ENCODE results near the gene COPG2.

Gene COPG2

GRCh38 chr7:130485734-130486113 lies 182.8 kb downstream of the COPG2 start:
- H3K27ac ChIP-seq: no peak overlapping the region
- no peak for TF ChIP-seq CTCF (conservative IDR thresholded peaks at IDR 0.05; ENCODE audit: low read depth, low read length)
- H3K4me1 ChIP-seq (ENCODE audit: low read depth, poor library complexity, severe bottlenecking): peaks cover 11% of the 10 kb centered on the region
- no peak overlapping the region for H3K4me3 ChIP-seq (IDR thresholded peaks at IDR 0.05; ENCODE audit: insufficient read depth, low read depth, low read length)
- peak overlapping the region; percentile 78; the same call in 1 of the 2 replicates for H3K9ac ChIP-seq
- H3K36me3 ChIP-seq (ENCODE audit: insufficient read depth): no peaks in the 10 kb centered on the region
- peak overlapping the region; percentile 70; the same call in 1 of the 2 replicates for H3K4me2 ChIP-seq
- H3K27me3 ChIP-seq (ENCODE audit: insufficient read depth, low read depth): no peaks in the 10 kb centered on the region
- 0 out of 2 replicates have a peak, but pooled peaks cover 6% of the 10 kb centered on the region for H3K79me2 ChIP-seq (ENCODE audit: insufficient read depth, low read depth)
- H4K20me1 ChIP-seq (ENCODE audit: insufficient read depth): no peaks in the 10 kb centered on the region
- peak overlapping the region; percentile 77 for H2AFZ ChIP-seq (ENCODE audit: low read depth)

DNA sequence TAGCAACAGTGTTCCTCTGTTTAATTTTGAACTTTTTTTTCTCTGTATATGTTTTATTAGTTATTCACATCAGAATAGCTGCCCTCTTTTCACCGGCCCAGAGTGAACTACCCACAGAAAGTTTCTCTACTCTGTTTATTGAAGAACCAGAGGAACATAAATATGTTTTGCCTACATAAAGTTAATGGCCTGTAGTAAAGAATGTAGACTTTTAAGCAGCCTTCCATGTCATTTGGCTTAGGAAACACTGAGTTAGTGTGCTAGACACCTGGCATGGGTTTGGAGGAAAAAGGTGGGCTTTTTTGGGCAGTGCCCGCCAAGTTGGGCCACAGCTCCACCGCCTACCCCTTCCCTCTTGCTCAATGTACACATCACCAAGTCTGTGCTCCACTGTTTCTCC lies 185.5 kb downstream of the COPG2 start:
- no peaks in the 10 kb centered on the region for H3K79me2 ChIP-seq (ENCODE audit: insufficient read depth, low read depth)
- no peaks in the 10 kb centered on the region for H4K20me1 ChIP-seq (ENCODE audit: insufficient read depth)
- H3K9ac ChIP-seq: no peak overlapping the region
- no peak overlapping the region for H3K4me3 ChIP-seq (IDR thresholded peaks at IDR 0.05; ENCODE audit: insufficient read depth, low read depth, low read length)
- peaks cover 11% of the 10 kb centered on the region for H3K4me1 ChIP-seq (ENCODE audit: low read depth, poor library complexity, severe bottlenecking)
- no peaks in the 10 kb centered on the region for H3K36me3 ChIP-seq (ENCODE audit: insufficient read depth)
- no peak overlapping the region for H3K27ac ChIP-seq
- H3K27me3 ChIP-seq (ENCODE audit: insufficient read depth, low read depth): no peaks in the 10 kb centered on the region
- H2AFZ ChIP-seq (ENCODE audit: low read depth): no peak overlapping the region
- TF ChIP-seq CTCF (conservative IDR thresholded peaks at IDR 0.05; ENCODE audit: low read depth, low read length): no peak
- H3K4me2 ChIP-seq: no peak overlapping the region

DNA sequence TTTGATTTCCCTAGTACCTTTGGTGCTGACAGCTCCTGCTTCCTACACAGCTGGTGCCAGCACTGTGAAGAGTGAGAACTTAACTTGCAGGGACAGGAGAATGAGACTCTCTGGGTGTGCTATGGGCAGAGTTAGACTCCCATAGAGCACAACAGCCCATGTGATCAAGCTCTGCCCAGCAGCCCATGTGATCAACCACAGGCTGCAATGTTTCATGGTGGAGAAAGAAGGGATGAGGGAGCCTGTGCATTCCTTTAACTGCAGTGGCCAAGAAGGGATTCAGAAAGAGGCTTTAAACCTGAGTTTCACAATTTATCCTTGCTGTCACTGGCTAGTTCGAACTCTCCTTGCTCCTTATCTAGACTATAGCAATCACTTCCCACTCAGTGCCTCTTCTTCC lies 186.7 kb downstream of the COPG2 start:
- Histone ChIP-seq H3K27me3 (ENCODE audit: insufficient read depth, low read depth) (no peaks in the 10 kb centered on the region), H4K20me1 (ENCODE audit: insufficient read depth) (no peaks in the 10 kb centered on the region), H3K9ac (no peak overlapping the region), H3K4me1 (ENCODE audit: low read depth, poor library complexity, severe bottlenecking) (peaks cover 13% of the 10 kb centered on the region), H3K36me3 (ENCODE audit: insufficient read depth) (no peaks in the 10 kb centered on the region), H3K4me2 (no peak overlapping the region), H3K27ac (no peak overlapping the region), H2AFZ (ENCODE audit: low read depth) (no peak overlapping the region), H3K4me3 (IDR thresholded peaks at IDR 0.05; ENCODE audit: insufficient read depth, low read depth, low read length) (no peak overlapping the region), H3K79me2 (ENCODE audit: insufficient read depth, low read depth) (no peaks in the 10 kb centered on the region)
- TF ChIP-seq CTCF (conservative IDR thresholded peaks at IDR 0.05; ENCODE audit: low read depth, low read length): no peak

DNA sequence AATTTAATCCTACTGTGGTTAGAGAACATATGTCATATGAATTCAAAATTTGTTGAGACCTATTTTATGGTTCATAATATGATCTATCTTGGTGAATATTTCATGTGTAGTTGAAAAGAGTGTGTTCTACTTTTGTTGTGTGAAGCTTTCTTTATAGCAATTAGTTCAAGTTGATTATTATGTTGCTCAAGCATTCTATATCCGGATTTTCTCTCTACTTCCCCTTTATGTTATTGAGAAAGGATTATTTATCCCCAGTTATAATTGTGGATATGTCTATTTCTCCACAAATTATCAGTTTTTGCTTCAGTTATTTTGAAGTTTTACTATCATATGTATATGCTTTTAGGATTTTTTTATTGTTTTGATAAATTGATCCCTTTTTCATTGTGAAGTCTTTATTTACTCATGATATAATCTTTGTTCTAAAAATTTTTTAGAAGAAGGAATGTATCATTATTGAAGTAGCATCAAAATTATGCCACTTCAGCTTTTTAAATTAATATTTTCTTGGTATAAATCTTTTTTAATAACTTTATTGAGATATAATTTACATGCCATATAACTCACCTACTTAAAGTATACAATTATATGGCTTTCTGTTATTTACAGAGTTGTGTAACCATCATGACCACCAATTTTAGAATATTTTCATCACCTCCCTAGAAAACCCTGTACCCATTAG lies 188.7 kb downstream of the COPG2 start:
- Histone ChIP-seq H3K36me3 (ENCODE audit: insufficient read depth) (no peaks in the 10 kb centered on the region), H3K4me2 (no peak overlapping the region), H4K20me1 (ENCODE audit: insufficient read depth) (no peaks in the 10 kb centered on the region), H3K9ac (no peak overlapping the region), H3K4me3 (IDR thresholded peaks at IDR 0.05; ENCODE audit: insufficient read depth, low read depth, low read length) (no peak overlapping the region), H3K79me2 (ENCODE audit: insufficient read depth, low read depth) (no peaks in the 10 kb centered on the region), H3K27ac (no peak overlapping the region), H3K27me3 (ENCODE audit: insufficient read depth, low read depth) (no peaks in the 10 kb centered on the region), H2AFZ (ENCODE audit: low read depth) (no peak overlapping the region), H3K4me1 (ENCODE audit: low read depth, poor library complexity, severe bottlenecking) (peaks cover 18% of the 10 kb centered on the region)
- TF ChIP-seq CTCF (conservative IDR thresholded peaks at IDR 0.05; ENCODE audit: low read depth, low read length): no peak

All from KMS-11 (cell line).